GM19193 (cell line): ENCODE measurements around the gene DGLUCY.

Experiments used
- POLR2A ChIP-seq: IDR thresholded peaks from 4 replicates; pipeline ENCODE4 v1.6.1; 2011; ENCODE audit not compliant: insufficient read depth, insufficient read length; ENCODE audit errors: extremely low read depth

Gene DGLUCY

GRCh38 chr14:91207008-91207407 is 93.1 kb downstream of the DGLUCY start:
- TF ChIP-seq POLR2A: no peak

- TF ChIP-seq POLR2A: no peak
These were observed 97.1 kb downstream of the DGLUCY start for GRCh38 chr14:91211017-91211416.

GRCh38 chr14:91214306-91214705 is 100.4 kb downstream of the DGLUCY start:
- TF ChIP-seq POLR2A: no peak

DNA sequence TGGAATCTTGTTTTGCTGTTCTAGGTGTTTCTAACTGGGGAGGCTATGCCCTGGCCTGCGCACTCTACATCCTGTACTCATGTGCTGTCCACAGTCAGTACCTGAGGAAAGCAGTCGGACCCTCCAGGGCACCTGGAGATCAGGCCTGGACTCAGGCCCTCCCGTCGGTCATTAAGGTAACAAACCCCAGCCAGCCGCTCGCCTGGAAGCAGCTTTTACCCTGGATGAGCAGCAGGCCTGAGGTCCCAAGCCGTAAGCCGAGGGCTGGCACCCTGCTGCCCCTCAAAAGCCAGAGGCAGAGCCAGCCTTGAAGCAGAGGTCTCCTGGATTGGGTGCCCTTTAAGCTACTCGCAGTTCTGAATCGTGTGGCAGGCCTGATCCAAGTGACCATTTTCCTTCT is 101.5 kb downstream of the DGLUCY start:
- TF ChIP-seq POLR2A: no peak

- TF ChIP-seq POLR2A: no peak
These were observed 102.9 kb downstream of the DGLUCY start for GRCh38 chr14:91216731-91217226.

- no peak for TF ChIP-seq POLR2A
These were observed 104.1 kb downstream of the DGLUCY start for GRCh38 chr14:91218014-91218413.

DNA sequence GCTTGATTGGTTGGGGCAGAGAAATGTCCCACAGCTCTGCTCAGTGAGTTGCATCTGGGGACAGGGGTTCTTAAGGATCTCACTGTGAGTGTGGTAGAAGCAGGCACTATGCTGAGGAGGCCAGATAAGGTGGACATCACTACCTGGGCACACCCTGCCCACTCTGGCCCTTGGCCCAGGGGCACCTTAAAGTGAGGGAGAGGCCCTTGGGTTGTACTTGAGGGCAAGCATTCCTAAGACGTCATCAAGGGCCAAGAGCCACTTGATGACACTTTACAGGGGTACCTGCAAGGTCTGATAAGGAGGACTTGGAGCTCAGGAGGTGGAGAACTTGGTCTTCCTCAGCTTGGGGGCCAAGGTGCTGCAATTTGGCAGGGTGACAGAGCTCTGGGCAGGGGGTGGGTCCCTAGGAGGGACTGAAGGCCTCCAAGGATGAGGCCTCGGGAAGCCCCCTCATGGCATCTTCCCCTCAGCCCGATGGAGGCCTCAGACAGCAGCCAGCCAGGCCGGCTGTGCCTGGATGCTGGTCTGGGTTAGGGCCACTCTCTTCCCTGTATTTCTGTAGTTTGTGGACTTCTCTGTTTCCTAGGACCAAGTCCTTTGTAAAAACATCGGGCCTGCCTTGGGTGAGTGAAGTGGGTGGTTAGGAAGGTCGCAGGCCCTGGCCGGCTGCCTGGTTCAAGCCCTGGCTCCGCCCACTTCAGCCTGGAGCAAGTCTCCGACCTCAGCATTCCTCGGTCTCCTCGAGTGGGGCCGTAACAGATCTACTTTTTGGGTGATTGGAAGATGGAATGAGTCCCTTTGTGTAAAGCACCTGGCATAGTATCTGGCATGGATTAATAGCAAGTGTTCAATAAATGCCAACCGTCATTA is 105.9 kb downstream of the DGLUCY start:
- TF ChIP-seq POLR2A: no peak

DNA sequence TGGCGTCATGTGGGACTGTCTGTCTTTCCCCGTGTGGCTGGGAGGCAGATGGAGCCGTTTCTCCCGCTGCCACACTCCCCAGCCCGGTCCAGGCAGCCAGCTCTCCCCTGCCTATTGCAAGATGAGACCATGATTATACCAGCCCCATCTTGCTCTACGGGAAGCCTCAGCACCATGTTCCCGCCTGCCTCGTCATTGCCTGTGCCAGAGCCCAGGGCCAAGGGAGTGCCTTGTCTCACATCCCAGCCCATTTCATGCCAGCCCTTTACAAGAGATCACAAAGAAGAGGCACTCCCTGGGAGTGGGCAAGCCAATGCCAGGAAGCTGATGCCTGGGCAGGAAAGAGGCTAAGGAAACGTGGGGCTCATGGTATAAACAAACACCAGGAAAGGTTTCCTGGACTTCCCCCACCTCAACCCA is 106.7 kb downstream of the DGLUCY start:
- TF ChIP-seq POLR2A: no peak

DNA sequence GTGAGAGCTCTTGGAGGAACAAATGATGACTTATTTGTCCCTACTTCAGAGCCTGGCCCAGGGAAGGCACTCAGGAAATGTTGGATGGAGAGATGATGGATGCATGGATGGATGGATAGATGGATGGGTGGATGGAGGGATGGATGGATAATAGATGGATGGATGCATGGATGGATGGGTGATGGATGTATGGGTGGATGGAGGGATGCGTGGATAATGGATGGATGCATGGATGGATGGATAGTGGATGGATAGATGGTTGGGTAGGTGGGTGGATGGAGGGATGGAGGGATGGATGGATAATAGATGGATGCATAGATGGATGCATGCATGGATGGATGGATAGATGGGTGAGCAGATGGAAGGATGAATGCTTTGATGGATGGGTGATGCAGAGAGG is 107.4 kb downstream of the DGLUCY start:
- TF ChIP-seq POLR2A: no peak

GRCh38 chr14:91223028-91223783 is 109.3 kb downstream of the DGLUCY start:
- no peak for TF ChIP-seq POLR2A

DNA sequence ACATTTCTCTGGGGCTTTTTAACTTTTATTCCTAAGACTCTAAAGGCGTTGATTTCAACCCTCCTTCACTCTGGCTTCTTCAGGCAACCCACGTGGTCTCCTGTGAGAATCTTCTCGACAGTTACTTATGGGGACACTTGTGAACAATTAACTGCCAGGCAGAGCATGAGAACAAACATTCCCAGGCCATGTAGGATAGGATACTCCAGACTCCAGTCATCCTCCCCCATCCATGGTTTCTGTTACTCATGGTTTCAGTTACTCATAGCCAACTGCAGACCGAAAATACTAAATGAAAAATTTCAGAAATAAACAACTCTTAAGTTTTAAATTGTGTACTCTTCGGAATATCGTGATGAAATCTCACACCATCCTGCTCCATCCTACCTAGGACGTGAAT is 111.2 kb downstream of the DGLUCY start:
- TF ChIP-seq POLR2A: no peak

GRCh38 chr14:91227183-91227628 is 113.3 kb downstream of the DGLUCY start:
- no peak for TF ChIP-seq POLR2A

DNA sequence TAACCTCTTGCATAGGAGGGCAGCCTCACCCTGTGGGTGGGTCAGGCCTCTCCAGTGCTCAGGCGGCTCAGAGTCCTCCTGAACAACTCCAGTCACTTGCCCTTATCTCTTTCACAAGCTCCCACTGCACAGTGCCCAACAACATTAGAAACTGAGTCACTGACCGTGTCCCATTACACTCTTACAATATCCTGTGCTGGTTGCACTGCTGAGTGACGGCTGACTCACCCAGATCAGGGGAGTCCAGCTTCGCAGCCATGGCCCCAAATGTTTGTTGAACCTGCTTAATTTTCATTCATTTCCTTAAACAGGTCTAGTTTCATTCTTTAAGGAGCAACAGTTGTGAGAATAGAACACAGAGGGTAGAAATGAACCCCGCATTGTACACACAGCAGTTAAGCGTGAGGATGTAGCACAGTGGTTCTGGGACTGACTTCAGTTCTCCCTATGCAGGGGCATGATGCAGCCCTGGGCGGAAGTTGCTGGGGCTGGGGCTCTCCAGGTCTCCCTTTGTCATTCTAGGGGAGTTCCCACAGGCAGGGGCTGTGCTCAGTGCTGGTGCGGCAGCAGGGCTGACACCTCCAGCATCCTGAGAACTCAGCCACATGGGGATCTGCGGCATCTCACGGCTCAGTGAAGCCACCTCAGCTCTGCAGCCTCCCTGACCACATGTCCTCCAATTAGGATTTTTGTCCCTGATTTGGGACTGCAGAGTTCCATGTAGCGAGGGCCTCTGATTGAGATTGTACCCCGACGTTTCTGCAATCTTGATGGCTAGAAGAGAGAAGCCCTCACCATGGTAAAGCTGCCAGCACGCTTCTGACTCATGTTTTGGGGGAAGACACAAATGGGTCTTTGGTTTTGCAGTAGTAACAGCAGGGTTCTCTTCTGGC is 114.5 kb downstream of the DGLUCY start:
- TF ChIP-seq POLR2A: peak; percentile 50

- no peak for TF ChIP-seq POLR2A
These were observed 115.1 kb downstream of the DGLUCY start for GRCh38 chr14:91229005-91229382.
